HCT116 (cell line): ENCODE results near the gene TXN. TPM values are rescaled to one million over a fixed set of nuclear protein-coding genes. Genes with fewer than 3 reads are reported as not detected.
A peak's percentile ranks its signal among the peaks of the same experiment; 100 is the strongest.

ENCODE experiments used
- ATAC-seq: fragments of 200-7000 bp; cut with Tn5 transposase; 2 replicates; pipeline ENCODE4 v1.9.1; 2020; ENCODE audit warnings: mild to moderate bottlenecking, moderate library complexity
- BruUV-seq: library from RNA; stranded (reverse); fragments of 400-500 nt; replicated peaks from 2 replicates; lab custom pipeline; 2021; lab: Mats Ljungman, UMichigan
- CTCF ChIA-PET: fragments of 300-600 bp; sonication (Branson Sonifier 250); formaldehyde crosslinking; loops from one replicate; lab custom pipeline; 2021; ENCODE audit warnings: antibody characterized with exemption; lab: Charles Lee
- POLR2A ChIA-PET: fragments of 300-600, 350-600 bp; sonication (Branson Sonifier 250); formaldehyde crosslinking; loops from one replicate; lab custom pipeline; 2021; ENCODE audit warnings: antibody characterized with exemption; lab: Charles Lee
- RAD21 ChIA-PET, 2 experiments: fragments of 300-600 bp; sonication (Branson Sonifier 250); formaldehyde crosslinking; loops; one replicate each; lab custom pipeline; 2023; ENCODE audit warnings: low total read pairs in 2 of 2; ENCODE audit not compliant: uncharacterized antibody in 2 of 2, unreplicated experiment in 2 of 2, low non-redundant PET in 1 of 2; lab: Charles Lee
- DNase-seq: peaks from one replicate; pipeline ENCODE4 v3.0.0-alpha.2; 2010; ENCODE audit warnings: low read depth, low spot score
- H2AFZ ChIP-seq: fragments of 200-600 bp; shearing (Covaris generic), sonication (generic); 2 replicates; pipeline ENCODE4 v1.6.1; 2017; ENCODE audit warnings: low read depth, mixed run types, mixed read lengths, antibody characterized with exemption, low read length; ENCODE audit not compliant: poor library complexity, severe bottlenecking
- H3K27ac ChIP-seq: 2 replicates; pipeline ENCODE4 v1.5.1; 2012; ENCODE audit warnings: low read depth, low read length
- H3K27me3 ChIP-seq: fragments of 200-600 bp; sonication (generic); 2 replicates; pipeline ENCODE4 v1.6.1; 2016; ENCODE audit warnings: mixed run types, low read length, mixed read lengths; ENCODE audit not compliant: insufficient read depth
- H3K36me3 ChIP-seq, 2 experiments: fragments of 200-500 bp in 1 of 2; fragments of 200-600 bp in 1 of 2; sonication (Bioruptor generic) in 1 of 2; sonication (generic) in 1 of 2; 2 replicates each; pipeline versions ENCODE4 v1.5.1 to v1.6.1; 2014 to 2016; ENCODE audit warnings: low read length in 2 of 2, inconsistent platforms in 1 of 2, mixed read lengths in 1 of 2, mixed run types in 1 of 2; ENCODE audit not compliant: insufficient read depth in 2 of 2, control insufficient read depth in 1 of 2
- H3K4me1 ChIP-seq, 2 experiments: fragments of 200-600 bp in 1 of 2; sonication (generic) in 1 of 2; 2 replicates each; pipeline versions ENCODE4 v1.5.1 to v1.6.1; 2012 to 2017; ENCODE audit warnings: low read length in 2 of 2, inconsistent platforms in 1 of 2, mild to moderate bottlenecking in 1 of 2, mixed read lengths in 1 of 2, mixed run types in 1 of 2, moderate library complexity in 1 of 2; ENCODE audit not compliant: insufficient read depth in 2 of 2, control insufficient read depth in 1 of 2
- H3K4me2 ChIP-seq: fragments of 200-600 bp; sonication (generic); 2 replicates; pipeline ENCODE4 v1.6.1; 2017; ENCODE audit warnings: mixed run types, low read length, mixed read lengths
- H3K4me3 ChIP-seq, 2 experiments: fragments of 200-600 bp in 1 of 2; sonication (generic) in 1 of 2; replicated peaks in 1 of 2; 2 replicates each; pipeline ENCODE4 v1.5.1; 2011 to 2016; ENCODE audit warnings: low read length in 2 of 2, control low read depth in 1 of 2, low read depth in 1 of 2, mild to moderate bottlenecking in 1 of 2, mixed read lengths in 1 of 2, mixed run types in 1 of 2
- H3K79me2 ChIP-seq: fragments of 200-600 bp; sonication (generic); 2 replicates; pipeline ENCODE4 v1.6.1; 2017; ENCODE audit warnings: mild to moderate bottlenecking, mixed run types, low read length, moderate library complexity, mixed read lengths; ENCODE audit not compliant: insufficient read depth
- H3K9ac ChIP-seq: fragments of 200-600 bp; sonication (generic); 2 replicates; pipeline ENCODE4 v1.6.1; 2016; ENCODE audit warnings: low read length, mixed read lengths
- H3K9me2 ChIP-seq: fragments of 200-600 bp; sonication (generic), shearing (Covaris generic); 2 replicates; pipeline ENCODE4 v1.6.1; 2017; ENCODE audit warnings: mixed run types, mild to moderate bottlenecking, moderate library complexity; ENCODE audit not compliant: insufficient read depth
- H3K9me3 ChIP-seq, 2 experiments: fragments of 200-500 bp in 1 of 2; fragments of 200-600 bp in 1 of 2; sonication (Bioruptor generic) in 1 of 2; sonication (generic) in 1 of 2; 2 replicates each; pipeline ENCODE4 v1.6.1; 2014 to 2017; ENCODE audit warnings: low read length in 2 of 2, mixed read lengths in 2 of 2, inconsistent platforms in 1 of 2, low read depth in 1 of 2, mild to moderate bottlenecking in 1 of 2, mixed run types in 1 of 2, moderate library complexity in 1 of 2; ENCODE audit not compliant: control insufficient read depth in 1 of 2, insufficient read depth in 1 of 2
- H4K20me1 ChIP-seq: fragments of 200-600 bp; sonication (generic), shearing (Covaris generic); 2 replicates; pipeline ENCODE4 v1.6.1; 2017; ENCODE audit warnings: mixed run types, mild to moderate bottlenecking, moderate library complexity; ENCODE audit not compliant: insufficient read depth
- ATF3 ChIP-seq: IDR thresholded peaks from 2 replicates; pipeline ENCODE4 v1.6.1; 2012
- CBX3 ChIP-seq: IDR thresholded peaks from 2 replicates; pipeline ENCODE4 v1.6.1; 2012; ENCODE audit warnings: low read depth
- CEBPB ChIP-seq: IDR thresholded peaks from 2 replicates; pipeline ENCODE4 v1.6.1; 2012; ENCODE audit warnings: low read depth
- EGR1 ChIP-seq: IDR thresholded peaks from 2 replicates; pipeline ENCODE4 v1.6.1; 2012; ENCODE audit warnings: low read depth
- ELF1 ChIP-seq: IDR thresholded peaks from 2 replicates; pipeline ENCODE4 v1.6.1; 2012; ENCODE audit warnings: low read depth, borderline replicate concordance
- EZH2phosphoT487 ChIP-seq: fragments of 200-600 bp; IDR thresholded peaks from 2 replicates; pipeline ENCODE4 v1.6.1; 2018; ENCODE audit warnings: antibody characterized with exemption, borderline replicate concordance
- JUND ChIP-seq: IDR thresholded peaks from 2 replicates; pipeline ENCODE4 v1.6.1; 2012
- POLR2A ChIP-seq: IDR thresholded peaks from 2 replicates; pipeline ENCODE4 v1.7.0; 2011; ENCODE audit warnings: borderline replicate concordance; ENCODE audit not compliant: insufficient read depth, insufficient read length; ENCODE audit errors: extremely low read depth
- REST ChIP-seq: IDR thresholded peaks from 2 replicates; pipeline ENCODE4 v1.6.1; 2012; ENCODE audit warnings: low read depth
- SRF ChIP-seq: IDR thresholded peaks from 2 replicates; pipeline ENCODE4 v1.6.1; 2012; ENCODE audit warnings: low read depth
- TCF7L2 ChIP-seq: IDR thresholded peaks from 2 replicates; pipeline ENCODE4 v1.7.0; 2011; ENCODE audit warnings: borderline replicate concordance, inconsistent platforms; ENCODE audit not compliant: insufficient read depth, insufficient read length; ENCODE audit errors: extremely low read depth
- ZFX ChIP-seq: fragments of 450-650 bp; IDR thresholded peaks from 2 replicates; pipeline ENCODE4 v1.6.1; 2017
- ZNF274 ChIP-seq: fragments of 200-500 bp; sonication (Bioruptor generic); IDR thresholded peaks from 2 replicates; pipeline ENCODE4 v1.6.1; 2014; ENCODE audit warnings: mild to moderate bottlenecking, low read depth, low read length, inconsistent platforms
- intact Hi-C: fragments of 100-400 bp; cut with micrococcal nuclease; formaldehyde crosslinking; loops from 2 replicates; pipeline ENCODE4 v1.10.0; 2022
- total RNA-seq: library from RNA; stranded (reverse); gene quantifications from one replicate; pipeline ENCODE4 v1.2.1, GENCODE V29; 2021; ENCODE audit not compliant: unreplicated experiment
- TF ChIP-seq, protein P1 (sequence below): IDR thresholded peaks from 2 replicates; pipeline ENCODE4 v1.6.1; 2011; ENCODE audit warnings: mild to moderate bottlenecking, low read length, moderate library complexity; ENCODE audit not compliant: insufficient replicate concordance; ENCODE audit errors: extremely low read depth
- TF ChIP-seq, protein P2 (sequence below): IDR thresholded peaks from 2 replicates; pipeline ENCODE4 v1.6.1; 2012

TXN gene
- total RNA-seq, 1 experiment from 2014 or later: 421 TPM

- ChIA-PET CTCF (no interaction called here), POLR2A (interaction anchor here (1.4 kb wide), 1 partner anchor 15 kb away, joined by 4 read pairs; the partner anchor contains the start of gene TXN), RAD21 (no interaction called here)
- no TSS peak for BruUV-seq
- H3K9me2 ChIP-seq: no peaks in the 10 kb centered on the region
- intact Hi-C loops: no loop called here
- no peaks in the 10 kb centered on the region for H3K9me3 ChIP-seq
- TF ChIP-seq ZFX (no peak), CEBPB (peak; percentile 48; the same call in 1 of the 2 replicates), ZNF274 (no peak)
- TF ChIP-seq, protein P1, sequence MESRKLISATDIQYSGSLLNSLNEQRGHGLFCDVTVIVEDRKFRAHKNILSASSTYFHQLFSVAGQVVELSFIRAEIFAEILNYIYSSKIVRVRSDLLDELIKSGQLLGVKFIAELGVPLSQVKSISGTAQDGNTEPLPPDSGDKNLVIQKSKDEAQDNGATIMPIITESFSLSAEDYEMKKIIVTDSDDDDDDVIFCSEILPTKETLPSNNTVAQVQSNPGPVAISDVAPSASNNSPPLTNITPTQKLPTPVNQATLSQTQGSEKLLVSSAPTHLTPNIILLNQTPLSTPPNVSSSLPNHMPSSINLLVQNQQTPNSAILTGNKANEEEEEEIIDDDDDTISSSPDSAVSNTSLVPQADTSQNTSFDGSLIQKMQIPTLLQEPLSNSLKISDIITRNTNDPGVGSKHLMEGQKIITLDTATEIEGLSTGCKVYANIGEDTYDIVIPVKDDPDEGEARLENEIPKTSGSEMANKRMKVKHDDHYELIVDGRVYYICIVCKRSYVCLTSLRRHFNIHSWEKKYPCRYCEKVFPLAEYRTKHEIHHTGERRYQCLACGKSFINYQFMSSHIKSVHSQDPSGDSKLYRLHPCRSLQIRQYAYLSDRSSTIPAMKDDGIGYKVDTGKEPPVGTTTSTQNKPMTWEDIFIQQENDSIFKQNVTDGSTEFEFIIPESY: no peak
- DNase-seq: no peak
- ATAC-seq: peak; percentile 43; the same call in 1 of the 2 replicates
- no peak overlapping the region for H2AFZ ChIP-seq
- no peak overlapping the region for H3K27ac ChIP-seq
- peaks cover 25% of the 10 kb centered on the region; the same call in 1 of the 2 replicates for H4K20me1 ChIP-seq
- H3K36me3 ChIP-seq: peaks cover 16 to 29% of the 10 kb centered on the region in 2 experiments
- no peak overlapping the region for H3K9ac ChIP-seq
- no peaks in the 10 kb centered on the region for H3K27me3 ChIP-seq
- peaks cover 19% of the 10 kb centered on the region for H3K79me2 ChIP-seq
- H3K4me2 ChIP-seq: no peak overlapping the region
- H3K4me3 ChIP-seq: no peak overlapping the region
- no peaks in the 10 kb centered on the region for H3K4me1 ChIP-seq
Observed at GRCh38 chr9:110241260-110241857, 14.9 kb downstream of the TXN start.

DNA sequence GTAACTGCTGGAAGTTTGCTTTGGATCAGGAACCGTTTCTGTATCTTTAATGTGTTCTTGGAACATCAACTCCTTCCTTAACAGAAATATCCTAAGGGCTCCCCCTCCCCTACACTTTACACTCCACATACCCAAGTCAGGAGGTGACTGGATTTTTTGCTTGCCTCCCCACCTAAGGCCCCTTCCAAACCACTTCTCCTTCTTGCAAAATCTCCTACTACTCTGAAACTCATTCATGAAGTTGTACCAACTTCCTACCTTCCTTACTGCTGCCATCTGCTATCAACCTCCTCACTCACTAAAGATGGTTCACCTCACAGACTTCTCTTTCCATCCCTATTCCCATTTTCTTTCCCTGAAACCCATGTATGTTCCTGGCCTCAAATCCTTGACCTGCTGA is 16.1 kb downstream of the TXN start:
- ChIA-PET CTCF (no interaction called here), POLR2A (no interaction called here), RAD21 (no interaction called here)
- no peak overlapping the region for H3K9ac ChIP-seq
- no peak overlapping the region for H3K4me3 ChIP-seq
- H3K4me2 ChIP-seq: no peak overlapping the region
- H3K4me1 ChIP-seq: no peaks in the 10 kb centered on the region
- DNase-seq (no peak), ATAC-seq (no peak)
- no peaks in the 10 kb centered on the region for H3K9me2 ChIP-seq
- no peak overlapping the region for H2AFZ ChIP-seq
- no peak for TF ChIP-seq CBX3
- TF ChIP-seq EZH2phosphoT487: no peak
- TF ChIP-seq ZFX: no peak
- no peak for TF ChIP-seq JUND
- no peak for TF ChIP-seq ATF3
- no peak for TF ChIP-seq TCF7L2
- no peak for TF ChIP-seq EGR1
- TF ChIP-seq CEBPB: no peak
- TF ChIP-seq, protein P2, sequence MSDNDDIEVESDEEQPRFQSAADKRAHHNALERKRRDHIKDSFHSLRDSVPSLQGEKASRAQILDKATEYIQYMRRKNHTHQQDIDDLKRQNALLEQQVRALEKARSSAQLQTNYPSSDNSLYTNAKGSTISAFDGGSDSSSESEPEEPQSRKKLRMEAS: no peak
- no peak for TF ChIP-seq REST
- TF ChIP-seq SRF: no peak
- TF ChIP-seq POLR2A: no peak
- no peak for TF ChIP-seq ELF1
- H3K9me3 ChIP-seq: no peaks in the 10 kb centered on the region
- H3K79me2 ChIP-seq: peaks cover 9% of the 10 kb centered on the region
- H3K27ac ChIP-seq: no peak overlapping the region
- H3K36me3 ChIP-seq: peaks cover 11 to 24% of the 10 kb centered on the region in 2 experiments
- peaks cover 18% of the 10 kb centered on the region; the same call in 1 of the 2 replicates for H4K20me1 ChIP-seq
- no peaks in the 10 kb centered on the region for H3K27me3 ChIP-seq
- BruUV-seq: no TSS peak
- intact Hi-C loops: no loop called here
